ENCODE data around the gene NEURL3.
"Not testable (repeated sequence)": the region's sequence is repeated elsewhere in the genome, so short reads cannot be mapped to it uniquely, and the experiment has no call there.

Gene NEURL3

DNA sequence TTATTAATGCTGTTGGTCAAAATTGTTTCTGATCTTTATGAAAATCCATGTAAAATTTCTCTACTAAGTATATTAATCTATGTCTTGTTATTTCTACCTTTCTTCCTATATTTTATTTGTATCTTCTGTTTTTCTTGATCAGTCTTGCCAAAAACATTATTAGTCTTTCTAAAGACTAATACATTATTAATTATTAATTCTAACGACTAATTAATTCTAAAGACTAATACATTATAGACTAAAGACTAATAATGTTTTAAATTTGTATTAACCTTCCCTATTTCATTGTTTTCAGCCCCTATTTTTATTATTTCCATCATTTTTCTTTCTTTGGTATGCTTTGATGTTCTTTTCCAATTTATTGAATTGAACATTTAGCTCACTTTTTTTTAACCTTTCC is 27.7 kb downstream of the NEURL3 start:
- DNase-seq, result no peak

DNA sequence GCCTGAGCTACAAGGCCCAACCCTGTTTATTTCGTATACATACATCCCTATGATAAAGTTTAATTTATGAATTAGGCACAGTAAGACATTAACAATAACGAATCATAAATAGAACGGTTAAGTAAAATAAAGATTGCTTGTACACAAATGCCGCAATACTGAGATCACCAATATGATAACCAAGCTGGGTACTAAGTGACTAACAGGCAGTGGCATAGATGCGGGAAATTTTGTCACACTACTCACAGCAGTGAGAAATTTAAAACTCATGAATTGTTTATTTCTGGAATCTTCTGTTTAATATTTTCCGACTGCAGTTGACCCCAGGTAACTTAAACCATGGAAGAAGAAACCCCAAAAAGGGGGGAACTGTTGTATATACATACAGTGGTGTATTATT is 33.4 kb downstream of the NEURL3 start:
- DNase-seq, result no peak

DNA sequence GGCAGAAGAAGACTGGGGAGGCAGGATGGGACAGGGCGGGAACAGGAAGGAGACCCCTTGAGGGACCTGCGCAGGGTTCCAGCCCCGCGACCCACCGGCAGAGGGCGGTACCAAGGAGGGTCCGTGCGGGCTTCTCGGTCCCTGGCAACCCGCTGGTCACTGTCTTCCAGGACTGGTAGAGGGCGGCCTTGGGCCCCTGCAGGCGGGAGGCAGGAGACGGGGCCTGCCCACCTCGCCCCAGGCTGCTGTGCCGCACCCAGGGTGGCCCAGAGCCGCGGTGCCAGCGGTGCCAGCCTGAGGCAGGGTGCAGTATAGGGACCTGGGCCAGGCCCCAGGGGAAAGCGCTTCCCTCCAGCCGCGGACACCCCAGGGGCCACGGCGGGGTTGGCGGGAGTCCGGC is 34.5 kb downstream of the NEURL3 start:
- peak; percentile 33 for DNase-seq

DNA sequence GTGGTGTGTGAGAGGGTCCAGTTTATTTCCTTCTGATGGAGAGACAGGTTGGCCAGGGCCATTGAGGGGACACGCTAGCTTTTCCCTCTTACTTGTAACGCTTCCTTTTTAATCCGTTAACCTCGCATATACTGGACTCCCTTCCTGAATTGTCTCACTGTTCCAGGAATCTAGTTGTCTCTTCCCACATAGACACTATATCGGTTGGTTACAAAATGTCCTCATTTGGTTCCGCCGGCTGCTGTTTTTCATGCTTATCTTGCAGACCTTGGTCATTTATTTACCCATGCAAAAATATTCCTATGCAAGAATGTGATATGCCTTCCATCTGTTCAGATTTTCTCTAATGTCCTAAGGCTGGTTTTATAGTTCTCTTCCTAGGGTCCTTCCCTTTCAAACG is 35.0 kb downstream of the NEURL3 start:
- no peak for DNase-seq

DNA sequence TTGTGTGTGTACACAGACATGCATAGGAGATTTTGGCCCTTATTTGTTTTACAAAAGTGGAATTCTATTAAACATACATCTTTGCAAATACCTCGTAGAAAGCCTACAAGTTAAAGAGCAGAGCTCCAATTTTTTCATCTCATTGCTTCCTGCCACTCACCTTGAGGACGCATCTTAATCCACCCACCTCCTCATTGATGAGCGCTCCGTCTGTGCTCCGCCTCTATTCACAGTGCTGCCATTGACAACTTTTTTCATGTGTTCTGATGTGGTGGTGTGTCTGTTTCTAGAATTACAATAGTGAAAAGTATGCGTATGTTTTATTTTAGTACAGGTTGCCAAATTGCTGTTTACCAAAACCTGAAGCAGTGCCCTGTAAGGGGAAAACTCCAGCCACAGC is 36.3 kb downstream of the NEURL3 start:
- no peak for DNase-seq

DNA sequence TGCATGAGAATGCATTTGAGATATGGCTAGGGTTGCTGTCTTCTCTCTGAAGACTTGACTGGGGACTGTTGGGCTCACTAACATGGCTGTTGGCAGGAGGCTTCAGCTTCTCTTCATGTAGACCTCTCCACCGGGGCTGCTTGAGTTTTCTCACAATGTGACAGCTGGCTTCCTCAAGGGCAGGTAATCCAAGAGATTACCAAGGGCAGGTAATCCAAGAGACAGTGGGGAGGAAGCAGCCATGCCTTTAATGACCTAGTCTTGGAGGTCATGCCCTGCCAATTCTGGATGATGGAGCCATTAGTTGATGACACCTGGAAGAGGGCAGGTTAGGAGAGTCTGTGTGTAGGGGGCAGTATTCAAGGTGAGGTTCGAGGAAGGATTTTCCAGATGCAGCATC is 40.5 kb downstream of the NEURL3 start:
- DNase-seq, result no peak

DNA sequence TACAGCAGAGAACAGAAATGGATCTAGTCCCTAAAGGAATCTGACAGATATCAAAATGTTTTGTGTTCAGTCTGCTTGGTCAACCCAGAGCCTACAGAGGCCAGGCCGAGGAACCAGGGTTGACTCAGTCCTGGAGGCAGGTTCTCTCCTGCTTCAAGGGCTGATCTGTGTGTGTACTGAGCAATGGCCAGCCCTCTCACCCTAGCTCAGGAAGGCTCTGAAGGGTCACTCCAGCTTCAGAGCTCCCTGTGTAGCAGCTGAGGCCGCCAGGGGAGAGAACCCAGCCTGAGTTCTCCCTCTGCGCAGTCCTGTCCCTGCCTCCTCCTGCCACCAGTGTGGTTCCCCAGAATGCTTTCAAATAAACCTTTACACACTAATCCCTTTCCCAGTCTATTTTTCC is 41.1 kb downstream of the NEURL3 start:
- no peak for DNase-seq

DNA sequence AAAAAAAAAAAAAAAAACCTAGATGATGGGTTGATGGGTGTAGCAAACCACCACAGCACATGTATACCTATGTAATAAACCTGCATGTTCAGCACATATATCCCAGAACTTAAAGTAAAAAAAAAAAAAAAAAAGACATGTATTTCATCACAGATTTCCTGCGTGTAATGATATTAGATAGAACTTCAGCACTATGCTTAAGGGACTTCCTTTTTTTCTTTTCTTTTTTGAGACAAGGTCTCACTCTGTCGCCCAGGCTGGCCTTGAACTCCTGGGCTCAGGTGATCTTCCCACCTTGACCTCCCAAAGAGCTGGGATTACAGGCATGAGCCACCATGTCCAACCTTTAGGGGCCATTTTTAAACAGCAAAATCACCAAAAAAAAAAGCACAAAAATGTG is 42.0 kb downstream of the NEURL3 start:
- DNase-seq, result no peak

DNA sequence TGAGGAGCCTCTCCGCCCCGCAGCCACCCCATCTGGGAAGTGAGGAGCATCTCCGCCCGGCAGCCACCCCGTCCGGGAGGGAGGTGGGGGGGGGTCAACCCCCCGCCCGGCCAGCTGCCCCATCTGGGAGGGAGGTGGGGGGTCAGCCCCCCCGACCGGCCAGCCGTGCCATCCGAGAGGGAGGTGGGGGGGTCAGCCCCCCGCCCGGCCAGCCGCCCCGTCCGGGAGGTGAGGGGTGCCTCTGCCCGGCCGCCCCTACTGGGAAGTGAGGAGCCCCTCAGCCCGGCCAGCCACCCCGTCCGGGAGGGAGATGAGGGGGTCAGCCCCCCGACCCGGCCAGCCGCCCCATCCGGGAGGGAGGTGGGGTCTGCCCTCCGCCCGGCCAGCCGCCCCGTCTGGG is 43.5 kb downstream of the NEURL3 start:
- not testable (repeated sequence) for DNase-seq

DNA sequence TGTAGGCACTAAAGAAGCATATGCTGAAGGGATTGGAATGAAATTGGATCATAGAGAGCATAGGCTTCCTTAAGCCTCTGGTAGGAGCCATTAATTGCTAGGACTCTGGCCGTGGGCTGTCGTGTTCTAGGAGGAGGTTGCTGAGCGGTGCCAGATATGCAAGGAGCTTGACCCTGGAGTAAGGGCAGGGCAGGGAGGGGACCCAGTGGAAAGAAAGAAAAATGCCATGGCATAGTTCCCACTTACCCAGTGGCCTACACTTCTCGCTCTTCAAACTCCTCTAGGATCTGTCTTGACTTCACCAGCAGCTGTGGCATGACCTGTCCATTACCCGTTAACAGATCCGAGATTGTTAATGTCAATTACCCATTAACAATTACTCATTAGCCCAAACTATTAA is 53.1 kb downstream of the NEURL3 start:
- no peak for DNase-seq

DNA sequence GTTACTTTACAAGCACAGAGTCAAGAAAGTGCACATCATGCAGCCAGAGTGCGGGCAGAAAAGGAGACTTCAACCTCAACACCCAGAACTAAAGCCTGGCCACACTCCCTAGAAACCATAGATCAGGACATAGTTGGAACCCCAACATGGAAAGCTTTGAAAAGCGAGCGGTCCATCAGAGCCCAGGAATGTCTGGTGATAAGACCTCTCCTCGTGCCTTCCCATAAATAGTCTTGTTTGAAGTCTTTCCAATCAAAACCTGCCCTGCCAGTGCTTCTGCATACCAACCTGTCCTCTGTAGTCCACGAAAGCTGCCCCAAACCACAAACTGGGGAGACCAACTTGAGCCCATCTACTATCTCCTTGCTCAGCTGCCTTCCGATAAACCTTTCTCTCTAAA is 55.5 kb downstream of the NEURL3 start:
- DNase-seq, result no peak

DNA sequence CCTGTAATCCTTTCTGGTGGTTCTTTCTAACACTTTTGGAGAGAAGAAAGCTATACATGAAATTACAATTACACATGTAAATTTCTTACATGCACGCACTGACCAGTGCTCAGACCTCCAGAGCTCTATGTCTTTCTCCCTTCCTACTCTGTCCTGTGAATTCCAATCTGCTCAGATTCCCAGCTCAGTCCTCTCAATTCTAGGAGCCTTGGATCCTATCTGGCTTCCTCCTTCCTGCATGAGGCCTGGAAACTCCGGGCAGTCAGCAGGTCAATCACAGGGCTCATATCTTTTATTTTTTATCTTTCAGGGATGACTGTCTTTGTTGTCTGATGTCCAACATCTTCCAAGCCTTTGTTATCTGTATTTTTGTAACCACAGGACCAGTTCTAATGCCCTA is 56.0 kb downstream of the NEURL3 start:
- no peak for DNase-seq

DNA sequence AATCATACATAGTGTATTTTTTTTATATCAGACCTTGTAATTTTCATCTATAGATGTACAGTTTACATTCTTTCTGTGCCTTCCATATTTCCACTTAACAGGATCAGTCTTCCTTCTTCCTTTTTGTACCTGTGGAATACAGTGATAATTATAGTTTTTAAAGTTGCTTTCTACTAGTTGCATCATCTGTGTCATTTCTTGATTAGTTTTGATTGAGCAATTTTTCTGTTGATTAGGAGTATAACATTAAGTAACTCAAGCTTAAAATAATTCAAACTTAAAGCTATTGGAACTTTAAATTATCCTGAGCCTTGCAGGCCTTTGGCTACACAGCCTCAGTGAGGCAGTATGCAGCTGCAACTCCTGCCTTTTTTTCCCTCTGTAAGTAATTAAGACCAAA is 57.4 kb downstream of the NEURL3 start:
- no peak for DNase-seq
